Activated B cell treated with CpG ODN at 0.5 μM for 24 hours (primary cell): ENCODE measurements around the gene USH1C. TPM values are rescaled to one million over a fixed set of nuclear protein-coding genes. Genes with fewer than 3 reads are reported as not detected.
A peak's percentile ranks its signal among the peaks of the same experiment; 100 is the strongest.

Source experiments
- ATAC-seq: fragments of 200-7000 bp; cut with Tn5 transposase; one replicate; pipeline ENCODE4 v1.10.0; 2021; ENCODE audit warnings: low read depth, mild to moderate bottlenecking, moderate library complexity
- CTCF ChIA-PET: fragments of 350-600 bp; sonication (Branson Sonifier 250); formaldehyde crosslinking; loops from one replicate; lab custom pipeline; 2021; ENCODE audit warnings: antibody characterized with exemption; lab: Charles Lee
- POLR2A ChIA-PET: fragments of 350-600 bp; sonication (Branson Sonifier 250); formaldehyde crosslinking; loops from one replicate; lab custom pipeline; 2021; ENCODE audit warnings: antibody characterized with exemption; lab: Charles Lee
- DNase-seq: peaks from one replicate; pipeline ENCODE4 v3.0.0; 2022
- H3K27ac Mint-ChIP-seq: one replicate; pipeline ENCODE4 v1.8.0; 2020; ENCODE audit warnings: mixed read lengths
- H3K27me3 Mint-ChIP-seq: one replicate; pipeline ENCODE4 v1.8.0; 2021; ENCODE audit warnings: mixed read lengths
- H3K36me3 Mint-ChIP-seq: one replicate; pipeline ENCODE4 v1.8.0; 2021; ENCODE audit warnings: low read depth, mixed read lengths
- H3K4me1 Mint-ChIP-seq: one replicate; pipeline ENCODE4 v1.8.0; 2021; ENCODE audit warnings: mixed read lengths
- H3K4me3 Mint-ChIP-seq: one replicate; pipeline ENCODE4 v1.8.0; 2020; ENCODE audit warnings: mild to moderate bottlenecking, mixed read lengths
- H3K9me3 Mint-ChIP-seq: one replicate; pipeline ENCODE4 v1.8.0; 2020; ENCODE audit warnings: mixed read lengths
- CTCF ChIP-seq: fragments of 200-600 bp; IDR thresholded peaks from one replicate; pipeline ENCODE4 v1.8.0; 2022; ENCODE audit warnings: antibody characterized with exemption, mild to moderate bottlenecking
- intact Hi-C: fragments of 100-400 bp; cut with micrococcal nuclease; formaldehyde crosslinking; loops from one replicate; pipeline ENCODE4 v1.15.1; 2024
- total RNA-seq: library from RNA; stranded (reverse); gene quantifications from 2 replicates; pipeline ENCODE4 v1.2.3, GENCODE V29; 2022

The USH1C gene
- total RNA-seq, 1 donor from 2014 or later = not detected

GRCh38 chr11:17571431-17572358 lies 27.5 kb upstream of the USH1C start:
- no peak for ATAC-seq
- Mint-ChIP-seq H3K27me3 (peaks cover 6% of the 10 kb centered on the region), H3K4me1 (peaks cover 6% of the 10 kb centered on the region), H3K9me3 (no peaks in the 10 kb centered on the region), H3K4me3 (no peak overlapping the region), H3K27ac (no peak overlapping the region), H3K36me3 (no peaks in the 10 kb centered on the region)
- intact Hi-C loops = no loop called here
- POLR2A ChIA-PET = no interaction called here
- CTCF ChIA-PET = no interaction called here
- TF ChIP-seq CTCF = no peak
- DNase-seq = no peak

- no peak for ATAC-seq
Measured at GRCh38 chr11:17570034-17570433, 25.8 kb upstream of the USH1C start.

GRCh38 chr11:17568944-17569343 lies 24.7 kb upstream of the USH1C start:
- CTCF ChIA-PET = no interaction called here
- DNase-seq = peak; percentile 2
- Mint-ChIP-seq H3K36me3 (no peaks in the 10 kb centered on the region), H3K9me3 (no peaks in the 10 kb centered on the region), H3K4me1 (peaks cover 6% of the 10 kb centered on the region), H3K27me3 (peaks cover 6% of the 10 kb centered on the region), H3K4me3 (no peak overlapping the region), H3K27ac (no peak overlapping the region)
- intact Hi-C loops = no loop called here
- TF ChIP-seq CTCF = no peak
- POLR2A ChIA-PET = no interaction called here
- no peak for ATAC-seq

More at GRCh38 chr11:17570034-17570433, 25.8 kb upstream of the USH1C start:
- Mint-ChIP-seq H3K9me3 (no peaks in the 10 kb centered on the region), H3K36me3 (no peaks in the 10 kb centered on the region), H3K4me1 (peaks cover 6% of the 10 kb centered on the region), H3K27me3 (peaks cover 6% of the 10 kb centered on the region), H3K27ac (no peak overlapping the region), H3K4me3 (no peak overlapping the region)
- intact Hi-C loops = no loop called here
- ChIA-PET CTCF (no interaction called here), POLR2A (no interaction called here)
- TF ChIP-seq CTCF = no peak
- DNase-seq = no peak

GRCh38 chr11:17564687-17565042 lies 20.4 kb upstream of the USH1C start:
- TF ChIP-seq CTCF = no peak
- intact Hi-C loops = no loop called here
- Mint-ChIP-seq H3K4me1 (no peaks in the 10 kb centered on the region), H3K36me3 (no peaks in the 10 kb centered on the region), H3K27me3 (peaks cover 4% of the 10 kb centered on the region), H3K9me3 (no peaks in the 10 kb centered on the region), H3K27ac (no peak overlapping the region), H3K4me3 (no peak overlapping the region)
- DNase-seq (no peak), ATAC-seq (no peak)
- ChIA-PET POLR2A (no interaction called here), CTCF (no interaction called here)

- no peak for TF ChIP-seq CTCF
- Mint-ChIP-seq H3K9me3 (no peaks in the 10 kb centered on the region), H3K4me3 (no peak overlapping the region), H3K27me3 (peaks cover 6% of the 10 kb centered on the region), H3K36me3 (no peaks in the 10 kb centered on the region), H3K4me1 (no peaks in the 10 kb centered on the region), H3K27ac (no peak overlapping the region)
- DNase-seq (peak; percentile 3), ATAC-seq (no peak)
- CTCF ChIA-PET = no interaction called here
- intact Hi-C loops = no loop called here
- POLR2A ChIA-PET = no interaction called here
Measured at GRCh38 chr11:17563961-17564686, 19.9 kb upstream of the USH1C start.
